HG03097 (cell line): ENCODE data around the gene CPLX1.
"Not testable (repeated sequence)": the region's sequence is repeated elsewhere in the genome, so short reads cannot be mapped to it uniquely, and the experiment has no call there.

Experiments
- ATAC-seq: cut with Tn5 transposase; IDR thresholded peaks from one replicate; pipeline ENCODE4 v1.9.1; 2021; ENCODE audit not compliant: unreplicated experiment, low FRiP score

CPLX1 gene

DNA sequence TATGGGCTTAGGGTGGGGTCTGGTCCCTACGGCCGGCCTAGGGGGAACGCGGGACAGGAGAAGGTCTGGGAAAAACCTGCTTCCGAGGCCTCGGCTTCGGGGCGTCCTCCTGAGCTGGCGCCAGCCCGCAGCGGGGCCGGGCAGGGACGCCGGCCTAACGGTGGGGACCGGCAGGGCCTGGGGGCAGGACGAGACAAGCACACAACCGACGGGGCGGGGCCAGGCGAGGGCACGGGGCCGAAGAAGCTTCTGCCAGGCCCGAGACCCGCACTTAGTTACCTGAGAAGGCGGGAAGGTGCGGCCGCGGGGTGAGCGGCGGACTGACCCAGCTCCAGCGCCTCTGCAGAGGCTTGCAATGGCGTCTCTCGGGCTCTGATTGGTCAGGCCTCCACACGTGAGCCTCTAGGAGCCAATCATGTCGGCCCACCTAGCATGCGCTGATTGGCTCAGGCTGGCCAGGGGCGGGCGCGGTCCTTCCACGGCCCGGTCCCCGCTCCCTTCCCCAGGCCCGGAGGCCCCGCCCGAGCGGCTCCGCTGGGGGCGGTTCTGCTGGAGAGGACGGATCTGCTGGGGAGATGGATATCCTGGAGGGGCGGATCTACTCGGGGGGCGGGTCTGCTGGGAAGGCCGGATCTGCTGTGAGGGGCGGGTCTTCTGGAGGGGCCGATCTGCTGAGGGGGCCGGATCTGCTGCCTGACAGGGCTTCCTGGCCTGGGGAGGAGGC lies 44.3 kb downstream of the CPLX1 start:
- ATAC-seq = peak; percentile 95

DNA sequence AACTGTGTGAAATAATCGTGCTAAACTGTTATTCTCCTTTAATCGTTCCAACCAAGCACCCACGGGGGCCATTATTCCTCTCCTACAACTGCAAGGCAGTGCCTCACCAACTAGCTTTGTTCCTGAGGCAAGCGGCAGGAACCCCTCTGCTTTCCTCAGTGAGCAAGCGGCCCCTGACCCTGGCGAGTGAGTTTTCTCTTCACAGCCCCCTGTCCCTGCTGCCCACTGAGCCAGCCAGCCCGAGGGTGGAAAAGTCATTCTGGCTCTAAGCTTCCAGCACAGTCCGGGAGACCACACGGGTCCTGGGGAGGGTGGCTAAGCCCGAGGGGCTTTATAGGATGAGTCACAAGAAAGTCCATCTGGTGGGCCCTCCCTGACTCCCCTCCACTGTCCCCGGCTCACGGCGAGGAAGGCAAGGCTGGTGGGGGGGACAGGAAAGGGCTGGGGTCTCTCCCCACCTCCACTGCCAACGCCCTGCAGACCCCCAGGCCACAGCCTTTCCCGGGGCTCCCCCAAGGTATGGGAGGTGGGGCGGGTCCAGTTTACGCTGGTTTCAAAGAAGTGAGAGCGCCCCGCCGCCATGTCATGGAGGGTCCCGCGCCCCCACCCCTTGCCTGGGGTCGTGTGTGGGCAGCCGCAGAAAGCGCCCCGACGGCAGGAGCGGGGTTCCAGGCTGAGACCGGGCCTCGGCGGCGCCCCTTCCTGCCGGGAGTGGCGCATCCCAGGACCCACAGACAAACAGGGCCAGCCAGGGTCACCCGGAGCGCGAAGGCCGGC lies 45.0 kb downstream of the CPLX1 start:
- ATAC-seq = peak; percentile 13

GRCh38 chr4:780255-780654 lies 45.7 kb downstream of the CPLX1 start:
- not testable (repeated sequence) for ATAC-seq

- ATAC-seq = no peak
These were observed 46.4 kb downstream of the CPLX1 start for GRCh38 chr4:779555-779954.

- ATAC-seq = no peak
These were observed 48.2 kb downstream of the CPLX1 start for GRCh38 chr4:777520-778262.

GRCh38 chr4:776743-777441 lies 49.0 kb downstream of the CPLX1 start:
- no peak for ATAC-seq

- not testable (repeated sequence) for ATAC-seq
These were observed 50.4 kb downstream of the CPLX1 start for GRCh38 chr4:775485-775884.

DNA sequence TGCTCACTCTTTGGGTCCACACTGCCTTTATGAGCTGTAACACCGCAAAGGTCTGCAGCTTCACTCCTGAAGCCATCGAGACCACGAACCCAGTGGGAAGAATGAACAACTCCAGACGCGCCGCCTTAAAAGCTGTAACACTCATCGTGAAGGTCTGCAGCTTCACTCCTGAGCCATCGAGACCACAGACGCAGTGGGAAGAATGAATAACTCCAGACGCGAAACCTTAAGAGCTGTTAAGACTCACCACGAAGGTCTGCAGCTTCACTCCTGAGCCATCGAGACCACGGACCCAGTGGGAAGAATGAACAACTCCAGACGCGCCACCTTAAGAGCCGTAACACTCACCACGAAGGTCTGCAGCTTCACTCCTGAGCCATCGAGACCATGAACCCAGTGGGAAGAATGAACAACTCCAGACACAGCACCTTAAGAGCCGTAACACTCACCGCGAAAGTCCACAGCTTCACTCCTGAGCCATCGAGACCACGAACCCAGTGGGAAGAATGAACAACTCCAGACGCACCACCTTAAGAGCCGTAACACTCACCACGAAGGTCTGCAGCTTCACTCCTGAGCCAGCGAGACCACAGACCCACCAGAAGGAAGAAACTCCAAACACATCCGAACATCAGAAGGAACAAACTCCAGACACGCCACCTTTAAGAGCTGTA lies 51.4 kb downstream of the CPLX1 start:
- not testable (repeated sequence) for ATAC-seq

- no peak for ATAC-seq
These were observed 52.7 kb downstream of the CPLX1 start for GRCh38 chr4:773214-773613.

DNA sequence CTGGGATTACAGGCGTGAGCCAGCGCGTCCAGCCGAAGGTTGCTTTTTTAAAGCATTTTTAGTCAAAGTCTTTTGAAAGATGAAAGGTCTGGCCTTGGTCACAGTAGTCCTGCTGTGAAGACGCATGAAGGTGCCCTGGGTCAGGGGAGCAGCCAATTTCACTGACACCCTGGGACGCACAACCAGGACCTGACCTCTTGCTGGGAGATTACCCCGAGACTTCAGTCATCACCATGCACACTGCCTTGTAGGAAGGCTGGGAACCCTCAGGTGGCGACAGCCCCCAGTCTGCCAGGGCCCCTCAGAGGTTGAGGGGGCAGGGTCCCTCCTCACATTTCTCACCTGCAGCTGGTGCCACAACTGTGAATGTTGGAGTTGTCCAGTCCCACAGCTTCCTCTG lies 53.2 kb downstream of the CPLX1 start:
- no peak for ATAC-seq

- ATAC-seq = no peak
These were observed 53.8 kb downstream of the CPLX1 start for GRCh38 chr4:772118-772517.

DNA sequence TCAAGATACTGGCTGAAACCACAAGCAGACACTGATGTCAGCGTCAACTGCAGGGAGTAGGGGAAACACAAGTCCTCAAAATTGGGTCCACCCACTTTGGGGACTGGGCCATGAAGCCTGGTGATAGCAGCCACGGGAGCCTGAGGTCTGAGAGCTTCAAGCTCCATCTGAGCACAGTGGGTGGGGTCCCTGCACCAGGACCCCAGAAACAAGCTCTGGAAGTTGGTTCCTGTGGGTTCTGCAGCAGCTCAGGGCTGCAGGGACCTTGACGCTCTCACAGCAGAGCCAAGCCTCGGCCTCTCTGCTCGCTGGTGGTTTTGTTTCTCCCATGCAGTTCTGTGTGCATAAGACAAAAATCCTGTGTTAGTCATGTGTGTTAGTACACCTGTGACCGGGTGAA lies 54.5 kb downstream of the CPLX1 start:
- no peak for ATAC-seq

GRCh38 chr4:770022-770421 lies 55.9 kb downstream of the CPLX1 start:
- ATAC-seq = no peak

GRCh38 chr4:769511-769910 lies 56.4 kb downstream of the CPLX1 start:
- ATAC-seq = no peak

- ATAC-seq = no peak
These were observed 56.9 kb downstream of the CPLX1 start for GRCh38 chr4:768995-769394.

- no peak for ATAC-seq
These were observed 57.9 kb downstream of the CPLX1 start for GRCh38 chr4:768076-768475.

- no peak for ATAC-seq
These were observed 59.2 kb downstream of the CPLX1 start for GRCh38 chr4:766559-767283.

- ATAC-seq = no peak
These were observed 59.8 kb downstream of the CPLX1 start for GRCh38 chr4:766152-766515.

DNA sequence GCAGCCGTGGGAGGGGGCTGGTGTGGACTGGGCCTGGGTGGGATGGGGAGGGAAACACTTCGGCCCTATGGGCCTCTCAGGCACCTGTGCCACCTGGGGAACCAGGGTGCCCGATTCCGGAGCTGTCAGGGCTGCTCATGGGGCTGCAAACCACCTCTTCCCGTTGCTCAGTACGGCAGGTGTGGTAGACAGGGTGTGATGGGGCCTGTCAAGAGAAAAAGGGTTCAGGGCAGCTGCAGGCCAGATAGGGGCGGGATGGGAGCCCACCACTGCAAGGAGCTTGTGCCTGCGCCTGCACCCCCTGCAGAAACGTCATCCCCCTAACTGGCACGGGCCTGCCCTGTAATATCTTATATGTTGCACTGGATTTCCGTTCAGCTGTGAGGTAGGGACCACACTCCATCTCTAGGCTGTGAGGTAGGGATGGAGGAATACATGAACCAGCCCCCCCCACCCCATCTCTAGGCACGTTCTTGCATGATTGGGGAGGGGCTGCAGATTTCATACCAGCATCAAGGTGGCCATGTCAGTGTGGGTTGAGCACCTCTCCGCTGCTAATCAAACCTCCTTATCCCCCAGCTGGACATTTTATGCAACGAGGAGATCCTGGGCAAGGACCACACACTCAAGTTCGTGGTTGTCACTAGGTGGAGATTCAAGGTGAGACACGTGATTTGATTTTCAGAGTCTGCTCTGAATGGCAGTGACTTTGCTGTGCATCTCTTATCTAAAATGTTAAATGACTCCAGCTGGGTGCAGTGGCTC lies 61.3 kb downstream of the CPLX1 start:
- no peak for ATAC-seq
